IPS-20b (cell line): ENCODE data around the gene INPPL1.

ENCODE experiments used
- H3K27ac ChIP-seq: one replicate; pipeline ENCODE4 v1.5.1; 2013; ENCODE audit warnings: low read length
- H3K27me3 ChIP-seq: 2 replicates; pipeline ENCODE4 v1.6.1; 2013; ENCODE audit warnings: mild to moderate bottlenecking, low read length, inconsistent platforms; ENCODE audit not compliant: insufficient read depth
- H3K36me3 ChIP-seq: 2 replicates; pipeline ENCODE4 v1.6.1; 2013; ENCODE audit warnings: low read depth, mild to moderate bottlenecking, inconsistent platforms, low read length, moderate library complexity; ENCODE audit not compliant: insufficient read depth
- H3K4me1 ChIP-seq: 2 replicates; pipeline ENCODE4 v1.6.1; 2013; ENCODE audit warnings: mild to moderate bottlenecking, control low read depth, inconsistent platforms, low read length, moderate library complexity; ENCODE audit not compliant: insufficient read depth
- H3K4me3 ChIP-seq: 2 replicates; pipeline ENCODE4 v1.5.1; 2013; ENCODE audit warnings: mild to moderate bottlenecking, low read length, inconsistent platforms
- H3K9ac ChIP-seq: 2 replicates; pipeline ENCODE4 v1.6.1; 2013; ENCODE audit warnings: low read depth, mild to moderate bottlenecking, inconsistent platforms, low read length, moderate library complexity
- H3K9me3 ChIP-seq: 2 replicates; pipeline ENCODE4 v1.6.1; 2013; ENCODE audit warnings: mild to moderate bottlenecking, low read depth, low read length, inconsistent platforms; ENCODE audit not compliant: insufficient read depth

The INPPL1 gene

DNA sequence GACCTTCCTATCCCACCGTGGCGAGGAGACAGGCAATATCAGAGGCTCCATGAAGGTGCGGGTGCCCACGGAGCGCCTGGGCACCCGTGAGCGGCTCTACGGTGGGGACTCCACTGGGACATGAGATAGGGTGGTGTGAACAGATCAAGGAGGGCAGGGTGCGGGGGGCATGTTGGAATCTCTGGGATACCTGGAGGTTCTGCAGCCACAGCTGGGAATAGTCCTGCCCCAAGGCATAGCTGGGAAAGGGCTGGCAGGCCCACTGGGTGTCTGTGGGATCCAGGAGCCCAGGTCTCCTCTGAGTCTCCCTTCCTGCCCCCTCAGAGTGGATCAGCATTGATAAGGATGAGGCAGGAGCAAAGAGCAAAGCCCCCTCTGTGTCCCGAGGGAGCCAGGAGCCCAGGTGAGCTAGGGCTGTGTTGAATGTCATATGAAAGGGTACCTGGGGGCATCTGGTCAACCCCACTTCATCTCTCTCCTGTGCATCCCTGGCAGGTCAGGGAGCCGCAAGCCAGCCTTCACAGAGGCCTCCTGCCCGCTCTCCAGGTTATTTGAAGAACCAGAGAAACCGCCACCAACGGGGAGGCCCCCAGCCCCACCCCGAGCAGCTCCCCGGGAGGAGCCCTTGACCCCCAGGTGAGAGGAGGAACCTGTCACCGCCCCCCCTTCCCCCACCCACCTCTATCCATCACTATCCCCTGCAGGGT lies 10.9 kb downstream of the INPPL1 start:
- peaks cover 71% of the 10 kb centered on the region for H3K36me3 ChIP-seq
- peaks cover 18% of the 10 kb centered on the region; the same call in 1 of the 2 replicates for H3K4me1 ChIP-seq
- peaks cover 23% of the 10 kb centered on the region for H3K27me3 ChIP-seq
- no peak overlapping the region for H3K4me3 ChIP-seq
- H3K9me3 ChIP-seq = no peaks in the 10 kb centered on the region
- H3K9ac ChIP-seq = no peak overlapping the region
- H3K27ac ChIP-seq = no peak overlapping the region

DNA sequence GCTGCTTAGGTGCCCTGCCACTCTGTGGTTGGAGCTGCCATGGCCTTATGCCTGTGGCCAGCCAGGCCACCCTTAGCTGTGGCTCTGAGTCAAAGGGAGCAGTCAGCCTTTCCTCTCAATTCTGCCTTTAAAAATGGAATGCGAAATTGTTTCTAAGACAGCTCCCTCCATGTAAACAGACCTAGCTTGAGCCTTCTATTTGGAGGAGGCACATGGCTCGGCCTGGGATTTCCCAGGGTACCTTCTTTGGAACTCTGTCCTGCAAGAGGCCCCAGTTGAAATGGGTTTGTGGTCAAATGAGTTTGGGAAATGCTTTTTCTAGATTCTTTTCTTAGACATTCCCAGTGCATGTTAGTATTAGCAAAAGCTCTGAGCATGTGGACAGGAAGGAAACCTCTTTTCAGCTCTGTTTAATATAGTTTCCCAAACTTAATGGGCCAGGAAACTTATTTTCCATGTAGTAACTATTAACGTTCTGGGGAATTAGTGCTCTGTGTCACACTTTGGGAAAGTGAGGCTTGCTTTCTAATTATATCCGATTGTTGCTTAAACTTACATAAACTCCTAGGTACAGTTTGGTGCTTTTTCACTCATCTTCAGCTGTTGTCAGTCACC lies 11.6 kb downstream of the INPPL1 start:
- Histone ChIP-seq H3K9ac (no peak overlapping the region), H3K27ac (no peak overlapping the region), H3K36me3 (peaks cover 64% of the 10 kb centered on the region), H3K4me1 (peaks cover 19% of the 10 kb centered on the region; the same call in 1 of the 2 replicates), H3K9me3 (no peaks in the 10 kb centered on the region), H3K4me3 (no peak overlapping the region), H3K27me3 (peaks cover 30% of the 10 kb centered on the region)

DNA sequence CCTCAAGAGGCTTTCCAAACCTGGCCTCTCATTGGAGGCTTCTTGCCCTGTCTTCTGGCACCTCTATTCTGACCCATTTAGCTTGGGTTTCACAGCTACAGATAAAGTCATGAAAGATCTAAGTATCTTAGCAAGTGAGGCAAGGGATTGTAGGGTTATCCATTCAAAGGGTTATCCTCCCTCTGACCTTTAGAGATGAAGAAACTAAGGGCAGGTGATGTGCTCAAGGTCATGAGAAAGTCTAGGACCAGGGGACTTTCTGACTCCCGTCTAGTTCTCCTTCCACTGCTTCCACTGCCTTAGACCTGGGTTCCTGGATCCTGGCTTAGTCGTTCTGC lies 12.2 kb downstream of the INPPL1 start:
- Histone ChIP-seq H3K9ac (no peak overlapping the region), H3K27me3 (peaks cover 36% of the 10 kb centered on the region), H3K9me3 (no peaks in the 10 kb centered on the region), H3K4me3 (no peak overlapping the region), H3K36me3 (peaks cover 58% of the 10 kb centered on the region), H3K27ac (no peak overlapping the region), H3K4me1 (peaks cover 19% of the 10 kb centered on the region; the same call in 1 of the 2 replicates)

DNA sequence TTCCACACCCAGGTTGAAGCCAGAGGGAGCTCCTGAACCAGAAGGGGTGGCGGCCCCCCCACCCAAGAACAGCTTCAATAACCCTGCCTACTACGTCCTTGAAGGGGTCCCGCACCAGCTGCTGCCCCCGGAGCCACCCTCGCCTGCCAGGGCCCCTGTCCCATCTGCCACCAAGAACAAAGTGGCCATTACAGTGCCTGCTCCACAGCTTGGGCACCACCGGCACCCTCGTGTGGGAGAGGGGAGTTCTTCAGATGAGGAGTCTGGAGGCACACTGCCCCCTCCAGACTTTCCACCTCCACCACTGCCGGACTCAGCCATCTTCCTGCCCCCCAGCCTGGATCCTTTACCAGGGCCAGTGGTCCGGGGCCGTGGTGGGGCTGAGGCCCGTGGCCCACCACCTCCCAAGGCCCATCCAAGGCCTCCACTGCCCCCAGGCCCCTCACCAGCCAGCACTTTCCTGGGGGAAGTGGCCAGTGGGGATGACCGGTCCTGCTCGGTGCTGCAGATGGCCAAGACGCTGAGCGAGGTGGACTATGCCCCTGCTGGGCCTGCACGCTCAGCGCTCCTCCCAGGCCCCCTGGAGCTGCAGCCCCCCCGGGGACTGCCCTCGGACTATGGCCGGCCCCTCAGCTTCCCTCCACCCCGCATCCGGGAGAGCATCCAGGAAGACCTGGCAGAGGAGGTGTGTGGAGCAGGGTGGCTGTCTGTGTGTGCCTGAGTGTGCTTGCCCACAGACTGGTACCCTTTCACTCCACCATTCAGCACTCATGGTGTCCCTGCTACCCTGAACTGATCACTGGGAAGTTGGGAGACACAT lies 12.8 kb downstream of the INPPL1 start:
- Histone ChIP-seq H3K4me3 (no peak overlapping the region; the same call in 1 of the 2 replicates), H3K9ac (no peak overlapping the region; the same call in 1 of the 2 replicates), H3K36me3 (peaks cover 52% of the 10 kb centered on the region)

GRCh38 chr11:72238040-72238450 lies 13.5 kb downstream of the INPPL1 start:
- H3K36me3 ChIP-seq = peaks cover 45% of the 10 kb centered on the region
- no peaks in the 10 kb centered on the region for H3K9me3 ChIP-seq
- peaks cover 19% of the 10 kb centered on the region; the same call in 1 of the 2 replicates for H3K4me1 ChIP-seq
- peak overlapping the region; percentile 53; the same call in 1 of the 2 replicates for H3K4me3 ChIP-seq
- H3K27ac ChIP-seq = no peak overlapping the region
- no peak overlapping the region; the same call in 1 of the 2 replicates for H3K9ac ChIP-seq
- H3K27me3 ChIP-seq = peaks cover 49% of the 10 kb centered on the region

More for the DNA sequence above, 12.8 kb downstream of the INPPL1 start:
- no peak overlapping the region for H3K27ac ChIP-seq
- peaks cover 19% of the 10 kb centered on the region; the same call in 1 of the 2 replicates for H3K4me1 ChIP-seq
- H3K27me3 ChIP-seq = peaks cover 42% of the 10 kb centered on the region
- H3K9me3 ChIP-seq = no peaks in the 10 kb centered on the region

GRCh38 chr11:72238492-72239312 lies 14.1 kb downstream of the INPPL1 start:
- no peak overlapping the region for H3K27ac ChIP-seq
- H3K9me3 ChIP-seq = no peaks in the 10 kb centered on the region
- H3K4me3 ChIP-seq = peak overlapping the region; percentile 53; the same call in 1 of the 2 replicates
- peaks cover 39% of the 10 kb centered on the region for H3K36me3 ChIP-seq
- peaks cover 19% of the 10 kb centered on the region; the same call in 1 of the 2 replicates for H3K4me1 ChIP-seq
- peaks cover 55% of the 10 kb centered on the region for H3K27me3 ChIP-seq
- peak overlapping the region; percentile 4; the same call in 1 of the 2 replicates for H3K9ac ChIP-seq

- peaks cover 32% of the 10 kb centered on the region for H3K36me3 ChIP-seq
- H3K4me1 ChIP-seq = peaks cover 19% of the 10 kb centered on the region; the same call in 1 of the 2 replicates
- no peak overlapping the region; the same call in 1 of the 2 replicates for H3K9ac ChIP-seq
- H3K27me3 ChIP-seq = peaks cover 62% of the 10 kb centered on the region
- H3K9me3 ChIP-seq = no peaks in the 10 kb centered on the region
- H3K4me3 ChIP-seq = peak overlapping the region; percentile 53
- H3K27ac ChIP-seq = no peak overlapping the region
Observed at GRCh38 chr11:72239313-72239848, 14.8 kb downstream of the INPPL1 start.

- Histone ChIP-seq H3K9ac (peak overlapping the region; percentile 13; the same call in 1 of the 2 replicates), H3K27ac (no peak overlapping the region), H3K4me3 (peak overlapping the region; percentile 53; the same call in 1 of the 2 replicates), H3K36me3 (peaks cover 26% of the 10 kb centered on the region), H3K4me1 (peaks cover 21% of the 10 kb centered on the region; the same call in 1 of the 2 replicates), H3K27me3 (peaks cover 68% of the 10 kb centered on the region), H3K9me3 (no peaks in the 10 kb centered on the region)
Observed at GRCh38 chr11:72239849-72240460, 15.4 kb downstream of the INPPL1 start.

- Histone ChIP-seq H3K36me3 (peaks cover 19% of the 10 kb centered on the region), H3K27ac (no peak overlapping the region), H3K4me3 (peak overlapping the region; percentile 53), H3K9ac (peak overlapping the region; percentile 13; the same call in 1 of the 2 replicates), H3K4me1 (peaks cover 25% of the 10 kb centered on the region; the same call in 1 of the 2 replicates), H3K9me3 (no peaks in the 10 kb centered on the region), H3K27me3 (peaks cover 75% of the 10 kb centered on the region)
Observed at GRCh38 chr11:72240461-72241290, 16.1 kb downstream of the INPPL1 start.
